ENCODE data around the gene COL15A1.

DNA sequence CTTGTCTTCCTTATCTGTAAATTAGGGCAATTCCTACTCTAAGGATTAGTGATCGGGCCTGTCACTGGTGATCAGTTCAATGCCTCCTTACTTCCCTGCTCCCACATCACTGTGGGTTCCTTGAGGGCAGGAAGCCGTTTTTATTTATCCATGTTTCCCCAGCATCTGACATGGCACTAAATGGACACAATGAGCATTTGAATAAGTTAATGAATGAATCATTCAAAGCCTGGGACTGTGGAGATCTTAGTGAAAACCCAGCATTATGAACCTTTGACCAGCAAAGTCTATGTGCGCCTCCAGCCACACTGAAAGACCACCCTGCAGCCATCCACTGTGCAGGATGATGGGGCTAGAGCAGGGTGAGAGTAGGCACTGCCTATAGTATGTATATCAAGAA is 11.6 kb downstream of the COL15A1 start:
- TF ChIP-seq, protein P1, sequence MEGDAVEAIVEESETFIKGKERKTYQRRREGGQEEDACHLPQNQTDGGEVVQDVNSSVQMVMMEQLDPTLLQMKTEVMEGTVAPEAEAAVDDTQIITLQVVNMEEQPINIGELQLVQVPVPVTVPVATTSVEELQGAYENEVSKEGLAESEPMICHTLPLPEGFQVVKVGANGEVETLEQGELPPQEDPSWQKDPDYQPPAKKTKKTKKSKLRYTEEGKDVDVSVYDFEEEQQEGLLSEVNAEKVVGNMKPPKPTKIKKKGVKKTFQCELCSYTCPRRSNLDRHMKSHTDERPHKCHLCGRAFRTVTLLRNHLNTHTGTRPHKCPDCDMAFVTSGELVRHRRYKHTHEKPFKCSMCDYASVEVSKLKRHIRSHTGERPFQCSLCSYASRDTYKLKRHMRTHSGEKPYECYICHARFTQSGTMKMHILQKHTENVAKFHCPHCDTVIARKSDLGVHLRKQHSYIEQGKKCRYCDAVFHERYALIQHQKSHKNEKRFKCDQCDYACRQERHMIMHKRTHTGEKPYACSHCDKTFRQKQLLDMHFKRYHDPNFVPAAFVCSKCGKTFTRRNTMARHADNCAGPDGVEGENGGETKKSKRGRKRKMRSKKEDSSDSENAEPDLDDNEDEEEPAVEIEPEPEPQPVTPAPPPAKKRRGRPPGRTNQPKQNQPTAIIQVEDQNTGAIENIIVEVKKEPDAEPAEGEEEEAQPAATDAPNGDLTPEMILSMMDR (IDR thresholded peaks at IDR 0.05; ENCODE audit: insufficient read depth, low read length), result no peak
- TF ChIP-seq POLR2AphosphoS5 (IDR thresholded peaks at IDR 0.05; ENCODE audit: low read depth), result no peak
